H7 (cell line): ENCODE data around the gene REG3A. TPM values are rescaled to one million over a fixed set of nuclear protein-coding genes. Genes with fewer than 3 reads are reported as not detected.

Experiments
- total RNA-seq: library from RNA; depleted of rRNA; stranded (reverse); fragments of >200 nt; shearing (Covaris generic); gene quantifications from 2 replicates; pipeline ENCODE4 v1.2.3, GENCODE V29; 2014; rRNA removed

REG3A gene
- total RNA-seq, 1 experiment from 2014 or later: not detected

Other genes with a start within 250 kb of the REG3A start
- gene REG3G, start 134.1 kb downstream of the REG3A start, total RNA-seq: not detected in 2 replicates
- gene REG1B, start 71.8 kb downstream of the REG3A start, total RNA-seq: not detected in 2 replicates
- 0.24 and 0.70 TPM in 2 replicates for gene REG1A, start 39.3 kb downstream of the REG3A start, total RNA-seq